SJSA1 (cell line): ENCODE results near the gene BID. TPM values are rescaled to one million over a fixed set of nuclear protein-coding genes. Genes with fewer than 3 reads are reported as not detected.
A peak's percentile ranks its signal among the peaks of the same experiment; 100 is the strongest.

ENCODE experiments used
- DNase-seq, 2 experiments: peaks; one replicate each; pipeline ENCODE4 v3.0.0-alpha.2; 2015 to 2020; ENCODE audit warnings: low spot score in 2 of 2, low read depth in 1 of 2
- H3K27ac ChIP-seq: fragments of 250-450 bp; sonication (Bioruptor Pico); 2 replicates; pipeline ENCODE4 v1.5.1; 2020; ENCODE audit warnings: mild to moderate bottlenecking, moderate library complexity
- H3K27me3 ChIP-seq: fragments of 250-450 bp; sonication (Bioruptor Pico); replicated peaks from 2 replicates; pipeline ENCODE4 v1.5.1; 2020; ENCODE audit warnings: mild to moderate bottlenecking, moderate library complexity
- H3K36me3 ChIP-seq: fragments of 250-450 bp; sonication (Bioruptor Pico); 2 replicates; pipeline ENCODE4 v1.5.1; 2020; ENCODE audit warnings: mild to moderate bottlenecking
- H3K4me1 ChIP-seq: fragments of 250-450 bp; sonication (Bioruptor Pico); replicated peaks from 2 replicates; pipeline ENCODE4 v1.6.1; 2021; ENCODE audit warnings: mild to moderate bottlenecking
- H3K4me3 ChIP-seq: fragments of 250-450 bp; sonication (Bioruptor Pico); 2 replicates; pipeline ENCODE4 v1.5.1; 2020; ENCODE audit warnings: mild to moderate bottlenecking
- H3K9me3 ChIP-seq: fragments of 250-450 bp; sonication (Bioruptor Pico); replicated peaks from 2 replicates; pipeline ENCODE4 v1.5.1; 2020; ENCODE audit warnings: mild to moderate bottlenecking
- total RNA-seq: library from RNA; depleted of rRNA; stranded (reverse); fragments of >200 nt; shearing (Covaris generic); gene quantifications from 2 replicates; pipeline ENCODE4 v1.2.3, GENCODE V29; 2014; rRNA removed

The BID gene
- total RNA-seq, 1 experiment from 2014 or later: 27.0 TPM

- no peaks in the 10 kb centered on the region; the same call in 1 of the 2 replicates for H3K9me3 ChIP-seq
- peaks cover 14% of the 10 kb centered on the region for H3K36me3 ChIP-seq
- H3K4me3 ChIP-seq: no peak overlapping the region
- H3K27me3 ChIP-seq: no peaks in the 10 kb centered on the region
- H3K4me1 ChIP-seq: peaks cover 6% of the 10 kb centered on the region
- no peak overlapping the region for H3K27ac ChIP-seq
- peak in 1 of 2 experiments; percentile 17 for DNase-seq
Observed at GRCh38 chr22:17695986-17696385, 78.3 kb downstream of the BID start.

GRCh38 chr22:17694752-17695151 is 79.5 kb downstream of the BID start:
- no peaks in the 10 kb centered on the region for H3K27me3 ChIP-seq
- H3K4me1 ChIP-seq: no peaks in the 10 kb centered on the region
- DNase-seq: no peak
- H3K36me3 ChIP-seq: peaks cover 14% of the 10 kb centered on the region
- H3K27ac ChIP-seq: no peak overlapping the region
- H3K9me3 ChIP-seq: no peaks in the 10 kb centered on the region; the same call in 1 of the 2 replicates
- H3K4me3 ChIP-seq: no peak overlapping the region

GRCh38 chr22:17694193-17694592 is 80.1 kb downstream of the BID start:
- no peaks in the 10 kb centered on the region for H3K27me3 ChIP-seq
- no peaks in the 10 kb centered on the region for H3K4me1 ChIP-seq
- H3K36me3 ChIP-seq: peaks cover 16% of the 10 kb centered on the region
- no peak overlapping the region for H3K27ac ChIP-seq
- no peaks in the 10 kb centered on the region; the same call in 1 of the 2 replicates for H3K9me3 ChIP-seq
- DNase-seq: no peak
- H3K4me3 ChIP-seq: no peak overlapping the region

GRCh38 chr22:17692841-17693240 is 81.4 kb downstream of the BID start:
- peaks cover 20% of the 10 kb centered on the region for H3K36me3 ChIP-seq
- H3K27ac ChIP-seq: no peak overlapping the region
- DNase-seq: no peak
- no peaks in the 10 kb centered on the region; the same call in 1 of the 2 replicates for H3K9me3 ChIP-seq
- H3K4me3 ChIP-seq: no peak overlapping the region
- H3K27me3 ChIP-seq: no peaks in the 10 kb centered on the region
- H3K4me1 ChIP-seq: no peaks in the 10 kb centered on the region

GRCh38 chr22:17684245-17684644 is 90.0 kb downstream of the BID start:
- Histone ChIP-seq H3K27me3 (no peaks in the 10 kb centered on the region), H3K4me1 (no peaks in the 10 kb centered on the region), H3K9me3 (no peaks in the 10 kb centered on the region), H3K4me3 (no peak overlapping the region), H3K27ac (no peak overlapping the region), H3K36me3 (peaks cover 19% of the 10 kb centered on the region)
- no peak for DNase-seq

Other genes with a start within 250 kb of the BID start
- not detected in 2 replicates for gene SLC25A18, start 211.0 kb downstream of the BID start, total RNA-seq
- 214 and 215 TPM in 2 replicates for gene ATP6V1E1, start 145.7 kb downstream of the BID start, total RNA-seq
- 55.9 and 81.8 TPM in 2 replicates for gene BCL2L13, start 135.7 kb downstream of the BID start, total RNA-seq